Measurements from ENCODE around the gene ATAD1.

- TF ChIP-seq, protein P1, sequence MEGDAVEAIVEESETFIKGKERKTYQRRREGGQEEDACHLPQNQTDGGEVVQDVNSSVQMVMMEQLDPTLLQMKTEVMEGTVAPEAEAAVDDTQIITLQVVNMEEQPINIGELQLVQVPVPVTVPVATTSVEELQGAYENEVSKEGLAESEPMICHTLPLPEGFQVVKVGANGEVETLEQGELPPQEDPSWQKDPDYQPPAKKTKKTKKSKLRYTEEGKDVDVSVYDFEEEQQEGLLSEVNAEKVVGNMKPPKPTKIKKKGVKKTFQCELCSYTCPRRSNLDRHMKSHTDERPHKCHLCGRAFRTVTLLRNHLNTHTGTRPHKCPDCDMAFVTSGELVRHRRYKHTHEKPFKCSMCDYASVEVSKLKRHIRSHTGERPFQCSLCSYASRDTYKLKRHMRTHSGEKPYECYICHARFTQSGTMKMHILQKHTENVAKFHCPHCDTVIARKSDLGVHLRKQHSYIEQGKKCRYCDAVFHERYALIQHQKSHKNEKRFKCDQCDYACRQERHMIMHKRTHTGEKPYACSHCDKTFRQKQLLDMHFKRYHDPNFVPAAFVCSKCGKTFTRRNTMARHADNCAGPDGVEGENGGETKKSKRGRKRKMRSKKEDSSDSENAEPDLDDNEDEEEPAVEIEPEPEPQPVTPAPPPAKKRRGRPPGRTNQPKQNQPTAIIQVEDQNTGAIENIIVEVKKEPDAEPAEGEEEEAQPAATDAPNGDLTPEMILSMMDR (IDR thresholded peaks at IDR 0.05) = no peak
- TF ChIP-seq EZH2phosphoT487 (IDR thresholded peaks at IDR 0.05) (no peak), EZH2 (IDR thresholded peaks at IDR 0.05) (no peak)
Observed at GRCh38 chr10:87765666-87766376, 52.2 kb downstream of the ATAD1 start.
